Stimulated activated CD4-positive, alpha-beta T cell treated with anti-CD3 and anti-CD28 coated beads, Interleukin-1b, Interleukin-23, amount 100 ng/mL, for 4 hours (primary cell): ENCODE results near the gene CUL1.

Experiments used
- DNase-seq, 2 donors: peaks; one replicate each; pipeline ENCODE4 v3.0.0-alpha.2; 2020; ENCODE audit warnings: low read depth in 2 of 2

CUL1 gene

DNA sequence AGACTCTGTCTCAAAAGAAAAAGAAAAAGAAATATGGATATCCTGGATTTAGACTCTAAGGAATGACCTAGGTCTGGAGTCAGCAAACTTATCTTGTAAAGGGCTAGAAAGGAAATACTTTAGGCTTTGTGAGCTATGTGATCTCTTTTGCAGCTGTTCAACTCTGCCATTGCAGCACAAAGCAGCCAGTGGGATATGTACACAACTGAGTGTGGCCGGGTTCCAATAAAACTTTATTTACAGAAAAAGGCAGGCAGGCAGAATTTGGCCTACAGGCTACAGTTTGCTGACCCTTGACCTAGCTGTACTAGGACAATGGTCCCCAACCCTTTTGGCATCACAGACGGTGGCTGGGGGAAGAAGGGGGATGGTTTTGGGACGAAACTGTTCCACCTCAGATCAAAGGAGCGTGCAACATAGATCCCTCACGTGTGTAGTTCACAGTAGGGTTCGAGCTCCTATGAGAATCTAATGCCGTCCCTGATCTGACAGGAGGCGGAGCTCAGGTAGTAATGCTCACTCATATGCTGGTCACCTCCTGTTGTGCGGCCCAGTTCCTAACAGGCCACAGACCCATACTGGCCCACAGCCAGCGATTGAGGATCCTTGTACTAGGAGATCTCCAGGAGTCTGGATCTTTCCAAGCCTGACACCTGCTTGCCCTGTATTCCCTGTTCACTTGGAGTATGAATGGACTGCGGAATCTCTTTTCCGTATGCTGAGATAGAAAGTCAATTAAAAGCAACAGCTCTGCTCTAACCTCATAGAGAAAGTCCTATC is 63.0 kb downstream of the CUL1 start:
- no peak for DNase-seq

DNA sequence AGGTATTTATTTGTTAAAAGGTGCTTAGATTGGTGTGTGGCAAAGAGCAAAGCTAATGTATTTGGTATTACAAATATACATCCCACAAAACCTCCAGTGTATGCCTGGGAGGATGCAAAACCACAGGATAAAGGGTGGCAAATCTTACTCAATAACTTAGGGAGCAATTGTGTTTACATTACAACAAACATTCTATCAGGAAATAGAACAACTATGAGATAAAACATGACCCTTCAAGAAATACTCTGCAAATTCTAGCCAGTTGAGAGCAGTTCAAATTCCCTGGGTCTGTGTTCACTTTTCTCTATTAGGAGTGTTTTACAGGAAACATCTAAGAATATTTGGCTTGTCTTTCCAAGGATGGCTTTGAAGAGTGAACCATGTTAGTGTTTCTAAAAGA is 64.9 kb downstream of the CUL1 start:
- no peak for DNase-seq

DNA sequence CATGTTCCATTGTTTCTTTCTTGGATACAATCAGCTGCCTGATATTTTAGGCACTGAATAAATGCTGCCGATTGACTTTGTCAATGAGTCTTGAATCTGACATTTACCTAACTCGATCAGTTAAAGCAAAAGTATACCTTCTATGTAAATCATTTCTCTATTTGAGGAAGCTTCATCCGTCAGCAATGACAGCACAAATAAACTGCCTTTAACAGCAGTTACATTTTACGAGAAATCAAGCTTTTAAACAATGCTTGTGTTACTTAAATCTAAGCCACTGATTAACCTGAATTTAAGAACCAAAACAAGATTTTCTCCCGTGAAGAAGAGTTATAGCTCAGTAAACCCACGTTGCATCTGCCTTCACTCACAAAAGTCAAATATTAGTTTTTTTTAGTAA is 71.3 kb downstream of the CUL1 start:
- no peak for DNase-seq

DNA sequence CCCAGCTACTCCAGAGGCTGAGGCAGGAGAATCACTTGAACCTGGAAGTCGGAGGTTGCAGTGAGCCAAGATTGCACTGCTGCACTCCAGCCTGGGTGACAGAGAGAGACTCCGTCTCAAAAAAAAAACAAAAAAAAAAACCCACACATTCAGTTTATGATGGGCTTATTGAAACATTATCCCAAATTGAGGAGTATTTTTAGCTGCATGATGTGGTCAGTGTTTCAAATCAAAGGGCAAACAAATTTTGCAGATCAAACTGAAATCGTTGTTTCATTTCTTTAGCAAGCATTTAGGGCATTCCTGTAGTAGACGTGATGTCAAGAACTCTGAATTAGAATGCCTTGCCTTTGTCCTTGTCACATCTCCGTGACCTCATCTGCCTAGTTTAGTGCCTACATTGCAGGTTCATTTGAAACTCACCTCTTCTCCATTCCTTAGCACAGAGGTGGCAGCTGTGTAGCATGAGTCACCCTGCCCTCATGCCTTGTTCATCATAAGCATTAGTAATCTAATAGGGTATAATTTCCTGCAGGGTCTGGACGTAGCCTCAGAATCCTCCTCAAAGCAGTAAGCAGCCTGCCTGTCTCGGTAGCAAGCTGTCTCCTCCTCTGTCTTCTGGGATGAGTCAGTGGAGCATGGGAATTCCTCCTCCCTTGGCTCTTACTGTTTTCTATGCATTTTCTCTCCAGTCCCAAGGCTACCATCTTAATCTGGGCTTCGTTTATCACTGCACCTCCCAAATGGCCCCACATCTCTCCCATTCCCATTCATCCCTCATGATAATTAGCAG is 73.8 kb downstream of the CUL1 start:
- DNase-seq: peak in 1 of 2 donors; percentile 32

DNA sequence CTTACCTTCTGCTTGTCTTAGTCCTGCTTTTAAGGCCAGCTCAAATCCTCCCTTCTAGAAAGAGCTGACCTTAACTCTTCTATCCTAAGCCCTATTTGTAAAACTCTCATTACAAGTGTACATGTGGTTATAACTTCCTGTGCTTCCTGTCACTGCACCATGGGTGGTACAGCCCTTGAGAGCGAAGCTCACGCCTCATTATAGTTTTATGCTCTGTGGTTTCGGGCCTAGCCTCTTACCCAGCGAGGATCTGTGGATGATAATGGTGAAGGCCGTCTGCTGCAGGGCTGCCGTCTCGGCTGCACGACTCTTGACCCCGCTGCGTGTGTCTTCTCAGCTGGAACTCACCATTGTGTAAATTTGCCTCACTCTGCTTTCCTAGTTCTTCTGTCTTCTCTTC is 74.6 kb downstream of the CUL1 start:
- DNase-seq: no peak

DNA sequence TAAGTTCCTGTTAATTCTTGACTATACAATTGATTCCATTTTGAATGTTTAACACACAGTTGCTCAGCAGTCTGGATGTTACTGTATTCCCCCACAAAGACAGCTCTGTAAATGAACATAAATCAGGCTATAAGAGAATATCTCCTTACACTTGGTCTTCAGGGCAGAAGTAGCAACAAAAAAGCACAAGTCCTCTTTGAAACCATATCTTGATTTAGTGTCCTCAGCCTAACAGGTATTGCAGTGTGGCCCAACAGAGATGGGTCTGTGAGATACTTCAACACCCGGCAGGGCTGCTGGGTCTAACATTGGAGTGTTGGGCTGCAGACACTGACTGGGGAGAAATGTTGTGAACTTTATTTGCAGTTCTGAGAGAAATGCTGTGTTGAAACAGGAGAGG is 75.8 kb downstream of the CUL1 start:
- DNase-seq: no peak

DNA sequence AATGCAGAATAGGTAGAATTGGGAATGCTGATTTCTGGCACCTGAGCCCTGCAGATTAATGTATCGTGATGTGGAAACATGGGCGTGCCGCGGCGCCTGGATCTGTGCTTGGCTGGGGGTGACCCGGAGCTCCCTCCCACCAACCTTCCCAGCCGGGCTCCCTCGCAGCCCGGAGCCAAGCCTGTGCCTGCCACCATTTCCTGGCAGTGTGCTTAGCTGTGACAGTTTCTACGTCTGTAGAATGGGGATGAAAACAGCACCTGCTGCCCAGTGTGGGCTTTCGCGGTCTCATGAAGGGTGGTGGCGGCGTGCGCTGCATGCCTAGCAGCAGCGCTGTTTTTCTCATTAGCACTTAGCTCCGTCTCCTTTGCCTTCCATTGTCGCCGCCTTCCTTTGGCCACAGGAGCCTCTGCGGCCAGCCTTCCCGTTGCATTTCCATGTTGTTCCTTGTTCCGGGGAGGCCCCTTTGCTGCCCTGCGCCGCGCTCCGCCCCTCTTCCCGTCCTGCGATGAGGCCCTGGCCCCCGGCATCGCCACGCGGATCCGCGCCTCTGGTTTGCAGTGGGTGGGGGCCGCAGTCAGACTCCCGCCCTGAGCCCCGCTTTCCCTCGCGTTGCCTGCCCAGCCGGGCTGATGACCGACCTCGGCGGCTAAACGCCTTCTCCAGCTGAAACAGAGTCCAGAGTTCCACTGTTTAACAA is 84.2 kb downstream of the CUL1 start:
- no peak for DNase-seq

DNA sequence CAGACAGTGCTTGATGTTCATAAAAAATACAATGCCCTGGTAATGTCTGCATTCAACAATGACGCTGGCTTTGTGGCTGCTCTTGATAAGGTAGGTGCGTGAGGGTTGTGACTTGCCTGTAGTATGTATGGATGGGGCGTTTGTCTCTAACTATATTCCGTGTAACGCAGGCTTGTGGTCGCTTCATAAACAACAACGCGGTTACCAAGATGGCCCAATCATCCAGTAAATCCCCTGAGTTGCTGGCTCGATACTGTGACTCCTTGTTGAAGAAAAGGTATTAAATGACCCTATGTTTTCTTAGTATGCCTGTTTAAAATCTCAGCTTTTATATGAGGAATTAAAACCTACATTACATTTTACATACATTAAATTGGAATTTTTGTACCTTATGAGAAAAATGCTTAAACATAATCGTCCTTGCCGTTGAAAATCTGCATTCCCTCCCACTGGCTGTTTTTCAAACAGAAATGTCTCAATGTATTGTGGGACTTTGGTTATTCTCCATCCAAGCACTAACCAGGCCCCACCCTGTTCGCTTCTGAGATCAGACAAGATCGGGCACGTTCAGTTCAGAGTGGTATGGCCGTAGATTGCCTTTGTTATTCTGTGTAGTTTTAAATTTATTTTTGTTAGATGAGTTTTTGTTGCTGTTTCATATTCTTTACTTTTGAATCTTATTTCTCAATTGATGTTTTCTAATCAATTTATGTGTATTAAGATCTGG is 85.3 kb downstream of the CUL1 start:
- DNase-seq: no peak

DNA sequence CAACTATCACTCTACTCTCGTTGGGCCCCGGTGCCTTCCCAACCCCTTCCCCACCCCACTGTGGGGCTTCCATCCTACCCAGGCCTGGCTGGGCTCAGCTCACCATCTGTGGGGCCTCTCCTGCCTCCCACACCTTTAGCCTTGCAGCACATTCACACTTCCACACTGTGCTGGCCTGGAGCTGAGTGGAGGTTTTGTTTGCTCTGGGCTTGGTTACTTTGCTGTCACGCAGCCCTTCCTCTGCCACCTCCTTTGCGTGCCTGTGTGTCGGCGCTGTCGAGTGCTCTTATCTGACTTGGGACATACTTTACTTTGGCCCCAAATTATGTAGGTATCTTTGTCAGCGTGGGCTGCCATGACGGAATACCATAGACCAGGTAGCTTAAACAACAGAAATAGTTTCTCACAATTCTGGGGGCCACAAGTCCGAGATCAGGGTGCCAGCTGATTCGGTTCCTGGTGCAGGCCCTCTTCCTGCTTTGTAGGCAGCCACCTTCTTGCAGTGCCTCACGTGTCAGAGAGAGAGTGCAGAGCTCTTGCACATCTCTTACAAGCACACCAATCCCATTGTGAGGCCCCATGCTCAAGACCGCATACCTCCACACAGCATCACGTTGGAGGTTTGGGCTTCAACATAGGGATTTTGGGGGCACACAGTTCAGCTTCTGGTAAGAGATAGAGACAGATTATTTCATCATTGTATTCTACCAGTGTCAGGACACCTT is 89.0 kb downstream of the CUL1 start:
- no peak for DNase-seq

DNA sequence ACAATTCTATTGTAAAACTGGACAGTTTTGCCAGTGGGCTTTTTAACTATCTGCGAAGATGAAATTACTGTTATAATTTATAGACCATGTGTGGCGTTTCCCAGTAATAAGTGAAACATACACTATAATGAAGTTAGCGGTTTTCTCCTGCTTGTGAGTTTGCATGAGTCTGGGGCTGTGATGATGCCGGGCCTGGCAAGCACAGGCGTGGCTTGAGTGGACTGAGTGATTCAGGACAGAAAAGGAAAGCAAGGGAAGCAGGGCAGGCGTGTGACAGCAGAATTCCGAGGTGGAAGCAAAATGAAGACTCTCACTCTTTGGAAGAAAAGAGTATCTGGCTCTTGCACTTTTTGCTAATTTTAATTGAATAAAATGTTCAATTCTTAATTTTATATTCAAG is 90.5 kb downstream of the CUL1 start:
- no peak for DNase-seq

DNA sequence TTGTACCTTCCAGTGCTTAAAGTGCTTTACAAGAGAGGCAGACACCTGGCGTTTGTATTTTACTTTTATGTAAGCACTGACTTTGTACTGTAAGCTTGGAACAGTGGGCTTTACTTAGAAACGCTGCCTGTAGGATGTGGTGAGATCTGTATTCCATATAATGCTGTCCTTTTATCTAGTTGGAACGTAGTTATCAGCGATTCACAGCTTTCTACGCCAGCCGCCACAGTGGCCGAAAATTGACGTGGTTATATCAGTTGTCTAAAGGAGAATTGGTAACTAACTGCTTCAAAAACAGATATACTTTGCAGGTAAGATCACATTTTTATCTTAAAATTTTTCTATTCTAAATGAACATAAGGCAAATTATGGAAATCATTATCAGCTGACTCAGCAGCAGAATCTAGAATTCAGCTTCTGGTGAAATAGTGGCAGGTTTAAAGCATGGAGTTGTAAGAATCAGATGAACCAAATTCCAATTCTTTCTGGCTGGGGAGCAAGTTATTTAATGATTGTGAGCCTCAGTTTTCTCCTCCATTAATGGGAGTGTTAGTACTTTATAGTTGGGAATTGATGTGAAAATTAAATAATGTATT is 91.5 kb downstream of the CUL1 start:
- DNase-seq: no peak

DNA sequence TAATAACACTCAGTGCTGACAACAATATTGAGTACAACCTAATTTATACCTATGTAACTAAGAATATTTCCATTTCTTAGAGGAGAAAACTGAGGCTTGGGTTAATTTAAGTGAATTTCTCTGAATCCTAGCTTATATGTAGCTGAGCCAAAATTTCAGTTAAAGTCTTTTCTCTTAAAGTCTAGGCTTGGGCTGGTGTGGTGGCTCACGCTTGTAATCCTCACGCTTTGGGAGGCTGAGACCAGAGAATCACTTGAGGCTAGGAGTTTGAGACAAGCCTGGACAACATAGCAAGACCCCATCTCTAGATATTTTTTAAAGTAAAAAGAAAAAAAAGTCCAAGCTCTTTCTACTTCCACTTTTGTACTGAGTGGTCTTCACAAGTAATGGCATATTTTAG is 92.1 kb downstream of the CUL1 start:
- no peak for DNase-seq

DNA sequence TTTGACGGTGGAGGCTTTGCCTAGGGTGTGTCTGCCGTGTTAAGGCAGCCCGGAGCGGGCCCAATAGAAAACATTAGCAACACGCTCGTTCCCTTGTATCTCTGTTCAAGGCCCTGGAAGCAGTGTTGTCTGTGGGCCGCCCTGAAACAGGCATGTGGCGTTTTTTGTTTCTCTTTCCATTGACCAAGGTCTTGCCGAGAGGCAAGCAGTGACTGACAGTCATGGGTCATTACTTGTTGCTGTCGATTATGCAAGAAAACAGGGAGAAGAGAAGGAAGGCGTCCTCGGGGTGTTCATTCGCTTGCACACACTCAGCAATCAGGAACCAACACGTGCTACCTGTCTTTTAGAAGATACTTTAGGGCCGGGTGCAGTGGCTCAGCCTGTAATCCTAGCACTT is 92.8 kb downstream of the CUL1 start:
- DNase-seq: no peak

DNA sequence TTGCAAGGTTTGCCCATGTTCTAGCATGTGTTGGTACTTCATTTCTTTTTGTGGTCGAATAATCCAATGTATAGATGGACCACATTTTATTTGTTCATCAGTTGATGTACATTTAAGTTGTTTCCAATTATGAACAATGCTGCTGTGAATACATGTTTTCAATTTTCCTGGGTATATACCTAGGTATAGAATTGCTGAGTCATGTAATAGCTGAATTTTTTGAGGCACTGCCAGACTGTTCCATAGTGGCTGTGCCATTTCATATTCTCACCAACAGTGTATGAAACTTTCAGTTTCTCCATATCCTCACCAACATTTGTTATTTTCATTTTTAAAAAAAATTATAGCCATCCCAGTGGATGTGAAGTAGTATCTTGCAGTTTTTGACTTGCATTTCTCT is 94.9 kb downstream of the CUL1 start:
- no peak for DNase-seq

DNA sequence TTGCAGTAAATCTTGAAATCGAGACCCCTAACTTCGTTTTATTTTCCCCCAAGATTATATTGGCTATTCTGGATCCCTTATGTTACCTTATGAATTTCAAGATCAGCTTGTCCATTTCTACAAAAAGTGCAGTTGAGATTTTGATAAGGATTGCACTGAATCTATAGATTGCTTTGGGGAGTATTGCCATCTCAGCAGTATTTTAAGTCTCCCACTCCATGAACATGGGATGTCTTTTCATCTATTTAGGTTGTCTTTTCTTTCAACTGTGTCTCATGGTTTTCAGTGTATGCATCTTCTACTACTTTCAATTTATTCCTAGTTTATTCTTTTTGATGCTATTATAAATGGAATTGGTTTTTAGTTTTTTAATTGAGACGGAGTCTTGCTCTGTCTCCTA is 95.8 kb downstream of the CUL1 start:
- DNase-seq: no peak

DNA sequence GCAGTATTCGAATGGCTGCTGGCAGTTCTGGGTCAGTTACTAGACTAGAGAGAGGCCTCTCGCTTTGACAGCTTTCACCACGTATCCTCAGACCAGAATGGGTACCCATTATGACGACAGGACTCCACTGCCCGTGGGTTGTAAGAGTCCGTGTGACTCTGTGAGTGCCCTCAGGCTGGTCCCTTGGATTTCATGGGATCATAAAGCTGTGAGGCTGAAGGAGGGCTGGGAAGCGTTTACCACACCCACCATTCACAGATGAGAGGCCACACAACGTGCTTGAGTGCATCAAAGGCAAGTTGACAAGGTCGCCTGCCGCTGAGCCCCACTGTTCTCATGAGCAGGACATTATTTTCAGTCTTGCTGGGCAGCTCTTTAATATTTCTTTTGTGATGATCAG is 98.1 kb downstream of the CUL1 start:
- no peak for DNase-seq

DNA sequence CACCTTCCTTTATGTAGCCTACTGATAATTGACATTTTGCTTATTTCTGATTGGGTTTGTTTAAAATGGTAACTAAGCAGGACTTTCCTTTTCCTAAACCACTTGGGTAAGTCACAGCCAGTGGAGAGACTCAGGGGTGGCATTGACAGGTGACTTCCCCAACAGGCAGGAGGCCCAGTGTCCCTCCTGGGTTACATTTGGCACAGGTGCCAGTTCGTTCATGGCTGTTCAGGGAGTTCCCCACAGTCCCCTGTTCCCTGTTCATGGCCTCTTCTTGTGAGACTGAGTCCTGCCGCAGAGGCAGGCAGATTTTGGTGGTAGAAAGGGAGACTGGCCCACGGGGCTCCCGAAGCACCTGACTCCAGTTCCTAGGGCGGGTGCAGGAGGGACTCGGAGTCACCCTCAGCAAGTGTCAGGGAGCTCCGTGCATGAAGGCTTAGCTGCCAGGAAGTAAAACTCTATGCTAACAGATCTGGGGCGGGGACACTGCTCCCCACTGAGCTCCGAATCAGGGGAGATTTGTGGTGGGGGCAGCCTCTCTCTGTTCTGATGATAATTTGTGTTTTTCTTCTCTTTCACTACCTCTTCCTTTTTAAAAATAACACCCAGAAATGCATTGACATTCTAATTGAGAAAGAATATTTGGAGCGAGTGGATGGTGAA is 101.3 kb downstream of the CUL1 start:
- DNase-seq: no peak

DNA sequence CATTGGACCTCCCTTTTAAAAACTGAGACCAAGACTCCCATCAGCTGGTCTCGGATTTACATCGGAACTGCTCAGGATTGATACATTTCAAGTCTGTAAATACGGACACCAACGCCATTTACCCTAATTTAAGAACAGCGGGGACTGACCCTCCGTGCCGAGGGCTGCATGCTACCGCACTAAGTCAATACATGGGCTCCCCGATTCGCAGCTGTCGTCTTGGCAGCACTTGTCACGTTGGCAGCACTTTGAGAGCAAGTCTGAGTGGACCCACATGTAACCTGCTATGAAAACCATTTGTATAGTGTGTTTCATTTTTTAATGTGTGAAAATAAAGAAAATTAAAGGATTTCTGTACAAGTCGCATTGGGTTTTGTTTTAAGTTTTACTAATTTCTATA is 102.0 kb downstream of the CUL1 start:
- DNase-seq: no peak

DNA sequence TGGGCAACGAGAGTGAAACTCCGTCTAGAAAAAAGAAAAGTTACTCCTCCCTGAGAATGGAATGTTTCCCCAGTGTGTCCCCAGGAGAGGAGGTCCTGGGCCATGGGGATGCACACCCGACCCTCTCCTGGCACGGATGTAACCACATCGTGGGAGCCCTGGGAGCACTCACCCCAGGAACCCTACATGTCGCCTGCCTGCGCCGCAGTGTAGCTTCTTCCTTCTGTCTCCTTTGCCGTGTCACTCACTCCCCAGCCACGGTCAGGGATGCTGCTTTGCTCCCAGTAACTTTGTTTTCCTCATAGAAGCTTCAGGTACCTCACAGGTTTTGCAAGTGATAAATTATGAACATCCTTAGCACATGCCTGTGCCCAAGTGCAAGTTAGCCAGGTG is 103.4 kb downstream of the CUL1 start:
- DNase-seq: no peak

DNA sequence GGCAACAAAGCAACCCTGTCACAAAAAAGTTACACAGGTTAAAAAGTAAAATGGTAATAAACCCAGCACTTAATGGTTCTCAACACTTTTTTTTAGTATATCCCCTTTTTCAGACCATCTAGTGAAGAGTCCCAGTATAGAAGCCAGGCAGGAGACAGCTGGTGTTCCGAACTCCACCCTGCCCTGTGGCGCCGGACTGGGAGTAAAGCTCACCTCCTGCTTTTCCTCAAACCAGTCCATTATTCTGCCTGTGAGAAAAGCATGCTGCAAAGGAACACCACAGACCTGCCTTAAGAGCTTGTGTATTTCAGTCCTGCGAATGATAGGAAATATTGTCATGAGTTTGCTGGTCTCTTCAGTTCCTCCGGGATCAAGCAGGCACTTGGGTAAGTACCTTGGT is 104.4 kb downstream of the CUL1 start:
- DNase-seq: no peak
